A673 (cell line): Measurements from ENCODE around the gene SMIM38. TPM values are rescaled to one million over a fixed set of nuclear protein-coding genes. Genes with fewer than 3 reads are reported as not detected.

Source experiments
- BruUV-seq: library from RNA; stranded (reverse); fragments of 400-500 nt; replicated peaks from 2 replicates; lab custom pipeline; 2021; lab: Mats Ljungman, UMichigan
- CTCF ChIA-PET: fragments of 300-600 bp; sonication (Branson Sonifier 250); formaldehyde crosslinking; loops from one replicate; lab custom pipeline; 2022; ENCODE audit warnings: antibody characterized with exemption; lab: Charles Lee
- POLR2A ChIA-PET: fragments of 300-600 bp; sonication (Branson Sonifier 250); formaldehyde crosslinking; loops from one replicate; lab custom pipeline; 2022; ENCODE audit warnings: antibody characterized with exemption; ENCODE audit not compliant: low non-redundant PET; lab: Charles Lee
- DNase-seq: peaks from one replicate; pipeline ENCODE4 v3.0.0-alpha.2; 2015; ENCODE audit warnings: low spot score
- H3K27ac ChIP-seq: fragments of 200-600 bp; sonication (generic); 2 replicates; pipeline ENCODE4 v1.5.1; 2016; ENCODE audit warnings: mixed run types, low read depth, mild to moderate bottlenecking, mixed read lengths, antibody characterized with exemption, low read length; ENCODE audit not compliant: poor library complexity, severe bottlenecking
- H3K27me3 ChIP-seq: fragments of 200-600 bp; sonication (generic); replicated peaks from 2 replicates; pipeline ENCODE4 v1.6.1; 2017; ENCODE audit warnings: mixed run types, low read depth, mild to moderate bottlenecking, mixed read lengths, antibody characterized with exemption, low read length; ENCODE audit not compliant: insufficient read depth, poor library complexity
- H3K36me3 ChIP-seq: fragments of 200-600 bp; sonication (generic); 2 replicates; pipeline ENCODE4 v1.6.1; 2016; ENCODE audit warnings: mixed run types, mild to moderate bottlenecking, mixed read lengths, antibody characterized with exemption, low read length; ENCODE audit not compliant: insufficient read depth, poor library complexity, severe bottlenecking
- H3K4me1 ChIP-seq: fragments of 200-600 bp; sonication (generic); 2 replicates; pipeline ENCODE4 v1.6.1; 2017; ENCODE audit warnings: mixed run types, mild to moderate bottlenecking, mixed read lengths, antibody characterized with exemption, low read length; ENCODE audit not compliant: insufficient read depth, poor library complexity, severe bottlenecking
- H3K4me3 ChIP-seq: fragments of 200-600 bp; sonication (generic); 2 replicates; pipeline ENCODE4 v1.5.1; 2016; ENCODE audit warnings: low read depth, mixed run types, mild to moderate bottlenecking, mixed read lengths, low read length; ENCODE audit not compliant: poor library complexity, severe bottlenecking
- H3K9me3 ChIP-seq: fragments of 200-600 bp; sonication (generic); 2 replicates; pipeline ENCODE4 v1.6.1; 2016; ENCODE audit warnings: mixed run types, low read depth, mild to moderate bottlenecking, mixed read lengths, antibody characterized with exemption, low read length; ENCODE audit not compliant: poor library complexity, severe bottlenecking
- EZH2 ChIP-seq: fragments of 200-600 bp; sonication (generic); IDR thresholded peaks from 2 replicates; pipeline ENCODE4 v1.6.1; 2017; ENCODE audit warnings: borderline replicate concordance, low read depth, mild to moderate bottlenecking, mixed read lengths, antibody characterized with exemption, low read length; ENCODE audit not compliant: poor library complexity, severe bottlenecking
- intact Hi-C: fragments of 100-400 bp; cut with micrococcal nuclease; formaldehyde crosslinking; loops from one replicate; pipeline ENCODE4 v1.10.0; 2022; ENCODE audit not compliant: unreplicated experiment
- total RNA-seq: library from RNA; stranded (reverse); gene quantifications from 2 replicates; pipeline ENCODE4 v1.2.3, GENCODE V29; 2021
- TF ChIP-seq, protein P1 (sequence below): fragments of 300-800, 200-600 bp; sonication (generic); conservative IDR thresholded peaks from 2 replicates; pipeline ENCODE4 v1.5.1; 2017; ENCODE audit warnings: low read depth, mild to moderate bottlenecking, antibody characterized with exemption, low read length, moderate library complexity, mixed read lengths

The SMIM38 gene
- total RNA-seq, 1 experiment from 2014 or later: 0.88 TPM

DNA sequence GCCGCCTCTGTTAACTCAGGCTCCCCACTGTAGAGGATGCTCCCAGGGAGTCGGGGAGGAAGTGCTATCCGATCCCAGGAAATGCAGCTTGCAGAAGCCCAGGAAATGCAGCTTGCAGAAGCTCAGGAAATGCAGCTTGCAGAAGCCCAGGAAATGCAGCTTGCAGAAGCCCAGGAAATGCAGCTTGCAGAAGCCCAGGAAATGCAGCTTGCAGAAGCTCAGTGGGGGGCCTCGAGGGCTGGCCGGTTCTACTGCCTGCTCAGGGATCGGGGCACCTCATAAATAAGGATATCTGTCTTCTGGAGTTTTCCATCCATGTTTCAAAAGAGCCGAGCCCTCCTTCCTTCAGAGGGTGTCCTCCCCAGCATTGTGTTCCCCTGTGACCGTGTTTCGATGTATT is 25.1 kb upstream of the SMIM38 start:
- TF ChIP-seq EZH2: no peak
- TF ChIP-seq, protein P1, sequence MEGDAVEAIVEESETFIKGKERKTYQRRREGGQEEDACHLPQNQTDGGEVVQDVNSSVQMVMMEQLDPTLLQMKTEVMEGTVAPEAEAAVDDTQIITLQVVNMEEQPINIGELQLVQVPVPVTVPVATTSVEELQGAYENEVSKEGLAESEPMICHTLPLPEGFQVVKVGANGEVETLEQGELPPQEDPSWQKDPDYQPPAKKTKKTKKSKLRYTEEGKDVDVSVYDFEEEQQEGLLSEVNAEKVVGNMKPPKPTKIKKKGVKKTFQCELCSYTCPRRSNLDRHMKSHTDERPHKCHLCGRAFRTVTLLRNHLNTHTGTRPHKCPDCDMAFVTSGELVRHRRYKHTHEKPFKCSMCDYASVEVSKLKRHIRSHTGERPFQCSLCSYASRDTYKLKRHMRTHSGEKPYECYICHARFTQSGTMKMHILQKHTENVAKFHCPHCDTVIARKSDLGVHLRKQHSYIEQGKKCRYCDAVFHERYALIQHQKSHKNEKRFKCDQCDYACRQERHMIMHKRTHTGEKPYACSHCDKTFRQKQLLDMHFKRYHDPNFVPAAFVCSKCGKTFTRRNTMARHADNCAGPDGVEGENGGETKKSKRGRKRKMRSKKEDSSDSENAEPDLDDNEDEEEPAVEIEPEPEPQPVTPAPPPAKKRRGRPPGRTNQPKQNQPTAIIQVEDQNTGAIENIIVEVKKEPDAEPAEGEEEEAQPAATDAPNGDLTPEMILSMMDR: no peak
- POLR2A ChIA-PET: no interaction called here
- CTCF ChIA-PET: interaction anchor here (0.7 to 1.6 kb wide), 9 partner anchors 16 to 490 kb away, joined by 3 to 10 read pairs (median 5); no protein-coding TSS in a partner anchor
- Histone ChIP-seq H3K27me3 (no peaks in the 10 kb centered on the region), H3K9me3 (peaks cover 29% of the 10 kb centered on the region), H3K27ac (peak overlapping the region; percentile 91), H3K4me1 (peaks cover 28% of the 10 kb centered on the region), H3K4me3 (no peak overlapping the region), H3K36me3 (peaks cover 4% of the 10 kb centered on the region)
- intact Hi-C loops: loop anchor here (2.0 to 5.0 kb wide), 2 partner anchors 77 to 166 kb away; no protein-coding TSS in a partner anchor
- peak; percentile 88 for DNase-seq
- no TSS peak for BruUV-seq

DNA sequence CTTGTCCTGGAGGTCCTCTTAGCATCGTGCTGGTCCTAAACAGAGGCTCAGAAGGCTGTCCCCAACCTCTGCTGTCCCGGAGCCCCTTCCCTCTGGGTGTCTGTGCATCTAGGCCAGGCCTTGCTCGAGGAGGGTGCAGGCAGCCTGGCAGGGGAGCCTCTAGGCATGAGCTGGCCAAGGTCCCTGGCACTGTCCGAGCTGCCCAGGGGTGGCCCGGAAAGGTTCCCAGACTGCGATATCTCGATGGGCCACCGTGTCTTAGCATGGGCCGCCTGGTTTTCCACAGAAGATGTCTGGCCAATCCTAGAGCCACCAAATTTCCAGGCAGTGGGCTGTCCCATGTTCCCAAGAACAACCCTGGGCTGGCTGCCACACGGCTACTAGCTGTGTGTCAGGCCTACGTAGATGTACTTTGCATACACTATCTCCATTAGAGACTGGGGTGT is 24.6 kb upstream of the SMIM38 start:
- Histone ChIP-seq H3K4me1 (peaks cover 28% of the 10 kb centered on the region), H3K27me3 (no peaks in the 10 kb centered on the region), H3K4me3 (no peak overlapping the region), H3K9me3 (peaks cover 29% of the 10 kb centered on the region), H3K36me3 (peaks cover 4% of the 10 kb centered on the region), H3K27ac (peak overlapping the region; percentile 91)
- DNase-seq: peak; percentile 73
- ChIA-PET POLR2A (interaction anchor here (0.6 kb wide), 1 partner anchor 206 kb away, joined by 3 read pairs; no protein-coding TSS in a partner anchor), CTCF (interaction anchor here (0.6 to 1.6 kb wide), 13 partner anchors 15 to 576 kb away, joined by 3 to 10 read pairs (median 4); no protein-coding TSS in a partner anchor)
- no peak for TF ChIP-seq EZH2
- intact Hi-C loops: loop anchor here (2.0 to 5.0 kb wide), 2 partner anchors 76 to 166 kb away; no protein-coding TSS in a partner anchor
- no TSS peak for BruUV-seq

DNA sequence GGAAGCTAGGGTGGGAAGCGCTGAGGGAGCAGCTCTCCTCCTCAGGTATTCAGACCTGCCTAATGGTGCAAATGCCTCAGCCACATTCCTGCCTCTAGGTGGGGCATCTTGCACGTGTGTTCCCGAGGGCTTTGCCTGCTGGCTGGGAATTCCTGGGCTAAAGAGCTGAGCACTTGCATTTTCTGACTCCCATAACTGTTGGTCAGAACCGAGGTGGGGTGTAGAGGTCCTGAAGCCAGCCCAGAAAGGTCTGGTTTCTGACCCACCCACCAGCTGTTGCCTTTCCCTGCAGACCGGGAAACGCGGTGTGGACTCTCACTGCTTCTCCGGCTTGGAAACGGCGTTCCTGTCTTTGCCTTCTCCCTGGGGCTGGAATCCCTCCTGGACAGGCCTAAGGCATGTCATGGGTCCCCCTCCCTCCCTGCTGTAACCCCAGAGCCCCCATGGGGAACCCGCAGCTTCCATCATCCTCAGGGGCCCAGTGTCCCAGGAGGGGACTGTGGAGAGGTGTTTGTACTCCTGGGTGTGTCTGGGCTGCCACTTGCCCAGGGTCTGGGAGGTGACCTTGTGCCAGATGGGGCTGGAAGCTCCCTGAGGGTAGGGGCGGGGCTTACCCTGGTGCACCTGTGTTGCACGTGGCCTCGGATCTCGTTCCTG is 24.0 kb upstream of the SMIM38 start:
- H3K4me3 ChIP-seq: no peak overlapping the region
- peaks cover 4% of the 10 kb centered on the region for H3K36me3 ChIP-seq
- H3K27ac ChIP-seq: peak overlapping the region; percentile 91
- TF ChIP-seq, protein P1: peak; percentile 97
- TF ChIP-seq EZH2: no peak
- BruUV-seq: no TSS peak
- H3K27me3 ChIP-seq: no peaks in the 10 kb centered on the region
- intact Hi-C loops: loop anchor here (2.0 to 5.0 kb wide), 2 partner anchors 76 to 165 kb away; no protein-coding TSS in a partner anchor
- peaks cover 29% of the 10 kb centered on the region for H3K9me3 ChIP-seq
- DNase-seq: peak; percentile 88
- ChIA-PET CTCF (interaction anchor here (0.6 to 1.6 kb wide), 17 partner anchors 8 to 576 kb away, joined by 3 to 10 read pairs (median 4); no protein-coding TSS in a partner anchor), POLR2A (interaction anchor here (0.6 kb wide), 1 partner anchor 207 kb away, joined by 3 read pairs; no protein-coding TSS in a partner anchor)
- peaks cover 28% of the 10 kb centered on the region for H3K4me1 ChIP-seq
